ENCODE measurements around the gene CNST. TPM values are rescaled to one million over a fixed set of nuclear protein-coding genes. Genes with fewer than 3 reads are reported as not detected.

Gene CNST
- total and polyA plus RNA-seq, 9 of the 15 experiments (the other 6 are each of a cell fraction or from before 2014, with no cell fraction given): 17.0 to 55.3 (median 30.8) TPM

DNA sequence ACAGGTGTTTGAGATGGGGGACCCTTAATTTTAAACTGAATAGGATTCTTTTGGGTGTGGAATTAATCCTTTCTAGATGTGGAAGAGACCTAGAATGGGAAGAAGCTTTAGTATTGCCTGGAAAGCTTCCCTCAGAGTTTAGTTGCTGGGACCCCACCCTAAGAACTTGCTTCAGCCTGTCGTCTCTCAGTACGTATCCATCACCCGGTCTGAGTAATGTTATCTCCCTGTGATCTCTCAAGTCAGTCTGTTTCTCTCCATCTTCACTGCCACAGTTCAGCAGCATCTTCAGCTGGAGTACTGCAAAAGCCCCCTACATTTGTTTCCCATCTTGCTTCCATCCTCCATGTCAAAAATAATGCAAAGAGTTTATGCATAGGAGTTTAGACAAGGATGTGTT is 28.9 kb downstream of the CNST start (continued):
- TF ChIP-seq, protein P1, sequence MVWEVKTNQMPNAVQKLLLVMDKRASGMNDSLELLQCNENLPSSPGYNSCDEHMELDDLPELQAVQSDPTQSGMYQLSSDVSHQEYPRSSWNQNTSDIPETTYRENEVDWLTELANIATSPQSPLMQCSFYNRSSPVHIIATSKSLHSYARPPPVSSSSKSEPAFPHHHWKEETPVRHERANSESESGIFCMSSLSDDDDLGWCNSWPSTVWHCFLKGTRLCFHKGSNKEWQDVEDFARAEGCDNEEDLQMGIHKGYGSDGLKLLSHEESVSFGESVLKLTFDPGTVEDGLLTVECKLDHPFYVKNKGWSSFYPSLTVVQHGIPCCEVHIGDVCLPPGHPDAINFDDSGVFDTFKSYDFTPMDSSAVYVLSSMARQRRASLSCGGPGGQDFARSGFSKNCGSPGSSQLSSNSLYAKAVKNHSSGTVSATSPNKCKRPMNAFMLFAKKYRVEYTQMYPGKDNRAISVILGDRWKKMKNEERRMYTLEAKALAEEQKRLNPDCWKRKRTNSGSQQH (CRISPR knock-in tag; IDR thresholded peaks at IDR 0.05): no peak
- TF ChIP-seq RBM34 (IDR thresholded peaks at IDR 0.05; ENCODE audit: borderline replicate concordance, insufficient read depth, low read length): no peak
- TF ChIP-seq, protein P2, sequence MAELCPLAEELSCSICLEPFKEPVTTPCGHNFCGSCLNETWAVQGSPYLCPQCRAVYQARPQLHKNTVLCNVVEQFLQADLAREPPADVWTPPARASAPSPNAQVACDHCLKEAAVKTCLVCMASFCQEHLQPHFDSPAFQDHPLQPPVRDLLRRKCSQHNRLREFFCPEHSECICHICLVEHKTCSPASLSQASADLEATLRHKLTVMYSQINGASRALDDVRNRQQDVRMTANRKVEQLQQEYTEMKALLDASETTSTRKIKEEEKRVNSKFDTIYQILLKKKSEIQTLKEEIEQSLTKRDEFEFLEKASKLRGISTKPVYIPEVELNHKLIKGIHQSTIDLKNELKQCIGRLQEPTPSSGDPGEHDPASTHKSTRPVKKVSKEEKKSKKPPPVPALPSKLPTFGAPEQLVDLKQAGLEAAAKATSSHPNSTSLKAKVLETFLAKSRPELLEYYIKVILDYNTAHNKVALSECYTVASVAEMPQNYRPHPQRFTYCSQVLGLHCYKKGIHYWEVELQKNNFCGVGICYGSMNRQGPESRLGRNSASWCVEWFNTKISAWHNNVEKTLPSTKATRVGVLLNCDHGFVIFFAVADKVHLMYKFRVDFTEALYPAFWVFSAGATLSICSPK (IDR thresholded peaks at IDR 0.05; ENCODE audit: borderline replicate concordance): no peak

DNA sequence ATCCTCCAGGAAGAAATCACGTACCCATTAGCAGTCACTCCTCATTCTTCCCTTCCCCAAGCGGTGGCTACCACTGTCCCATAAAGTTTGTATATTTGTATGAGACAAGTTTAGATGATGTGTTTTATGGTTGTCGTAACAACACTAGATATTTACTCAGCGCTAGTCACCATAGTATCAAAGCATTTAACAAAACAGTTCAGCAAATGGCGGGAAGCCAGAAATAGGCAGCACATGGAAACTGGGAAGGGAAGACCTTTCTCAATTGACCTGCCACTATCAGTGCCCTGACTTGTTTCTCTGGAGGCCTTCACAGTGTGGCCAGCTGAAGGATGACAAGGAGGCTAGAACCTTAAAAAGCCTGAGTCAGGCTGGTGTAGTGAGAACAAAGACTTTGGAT is 31.1 kb downstream of the CNST start:
- Histone ChIP-seq H3K36me3 (ENCODE audit: control insufficient read depth, insufficient read depth, low read length) (peaks cover 72% of the 10 kb centered on the region), H3K27ac (ENCODE audit: extremely low read depth, low read depth, low read length) (peak overlapping the region; percentile 38; the same call in 2 of the 3 replicates), H2AFZ (ENCODE audit: low read depth, low read length) (no peak overlapping the region), H3K27me3 (ENCODE audit: control insufficient read depth in 2 of 2, insufficient read depth in 2 of 2, low read length in 2 of 2) (no peaks in the 10 kb centered on the region), H3K4me1 (replicated peaks in 1 of 2; ENCODE audit: control insufficient read depth in 2 of 2, insufficient read depth in 2 of 2, low read length in 2 of 2) (peaks cover 3 to 4% of the 10 kb centered on the region in 2 experiments; a peak in 3 of 5 replicates), H3K4me3 (no peak overlapping the region), H3K9ac (ENCODE audit: insufficient read depth in 1 of 2, low read depth in 2 of 2, low read length in 2 of 2) (no peak overlapping the region), H3K9me3 (replicated peaks; ENCODE audit: control insufficient read depth, insufficient read depth, low read depth, low read length) (no peaks in the 10 kb centered on the region), H4K20me1 (replicated peaks; ENCODE audit: control insufficient read depth, insufficient read depth, low read length) (no peaks in the 10 kb centered on the region), H3K9me1 (ENCODE audit: control insufficient read depth, insufficient read depth, low read length) (no peaks in the 10 kb centered on the region), H3K4me2 (ENCODE audit: insufficient read depth, low read length) (no peak overlapping the region), H3K79me2 (ENCODE audit: control insufficient read depth, insufficient read depth, low read length) (peaks cover 93% of the 10 kb centered on the region)
- ChIA-PET POLR2A (interaction anchor here (0.7 to 1.2 kb wide), 4 partner anchors 10 to 18 kb away, joined by 3 to 4 read pairs (median 3); no protein-coding TSS in a partner anchor), CTCF (ENCODE audit: low intra/inter-chr PET ratio) (no interaction called here)
- in situ Hi-C loops (cut with MboI) (no loop called here), intact Hi-C loops (cut with micrococcal nuclease) (no loop called here)
- WGBS (ENCODE audit: insufficient coverage, low coverage, missing lambda C conversion rate): 79% methylated on average over 5 of the region's 5 CpGs
- ATAC-seq (peak; percentile 69), DNase-seq (ENCODE audit: extremely low read depth in 1 of 4, low spot score in 3 of 4) (no peak), FAIRE-seq (no peak)
- BruUV-seq (replicated peaks): no TSS peak
- TF ChIP-seq KLF6 (CRISPR knock-in tag; IDR thresholded peaks at IDR 0.05; ENCODE audit: borderline replicate concordance): no peak
- TF ChIP-seq ESRRB (CRISPR knock-in tag; IDR thresholded peaks at IDR 0.05; ENCODE audit: borderline replicate concordance): no peak
- TF ChIP-seq BMI1 (IDR thresholded peaks at IDR 0.05; ENCODE audit: low read length): 0 out of 2 replicates have a peak, but pooled peaks have one; percentile 39
- TF ChIP-seq FOXJ2 (tag; IDR thresholded peaks at IDR 0.05): peak; percentile 99
- TF ChIP-seq, protein P3, sequence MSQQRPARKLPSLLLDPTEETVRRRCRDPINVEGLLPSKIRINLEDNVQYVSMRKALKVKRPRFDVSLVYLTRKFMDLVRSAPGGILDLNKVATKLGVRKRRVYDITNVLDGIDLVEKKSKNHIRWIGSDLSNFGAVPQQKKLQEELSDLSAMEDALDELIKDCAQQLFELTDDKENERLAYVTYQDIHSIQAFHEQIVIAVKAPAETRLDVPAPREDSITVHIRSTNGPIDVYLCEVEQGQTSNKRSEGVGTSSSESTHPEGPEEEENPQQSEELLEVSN (IDR thresholded peaks at IDR 0.05; ENCODE audit: borderline replicate concordance in 1 of 2, extremely low read depth in 1 of 2, insufficient read depth in 1 of 2, insufficient read length in 1 of 2, low read depth in 1 of 2, low read length in 1 of 2, poor library complexity in 1 of 2, severe bottlenecking in 1 of 2): peak; percentile 47 to 61
- TF ChIP-seq, protein P4, sequence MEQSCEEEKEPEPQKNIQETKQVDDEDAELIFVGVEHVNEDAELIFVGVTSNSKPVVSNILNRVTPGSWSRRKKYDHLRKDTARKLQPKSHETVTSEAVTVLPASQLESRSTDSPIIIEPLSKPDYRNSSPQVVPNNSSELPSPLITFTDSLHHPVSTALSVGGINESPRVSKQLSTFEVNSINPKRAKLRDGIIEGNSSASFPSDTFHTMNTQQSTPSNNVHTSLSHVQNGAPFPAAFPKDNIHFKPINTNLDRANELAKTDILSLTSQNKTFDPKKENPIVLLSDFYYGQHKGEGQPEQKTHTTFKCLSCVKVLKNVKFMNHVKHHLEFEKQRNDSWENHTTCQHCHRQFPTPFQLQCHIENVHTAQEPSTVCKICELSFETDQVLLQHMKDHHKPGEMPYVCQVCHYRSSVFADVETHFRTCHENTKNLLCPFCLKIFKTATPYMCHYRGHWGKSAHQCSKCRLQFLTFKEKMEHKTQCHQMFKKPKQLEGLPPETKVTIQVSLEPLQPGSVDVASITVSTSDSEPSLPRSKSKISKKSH (CRISPR knock-in tag; IDR thresholded peaks at IDR 0.05): no peak
- TF ChIP-seq RFX1 (IDR thresholded peaks at IDR 0.05): peak; percentile 80
- no peak for TF ChIP-seq HDAC3 (IDR thresholded peaks at IDR 0.05; ENCODE audit: borderline replicate concordance, partially characterized antibody)
- no peak for TF ChIP-seq ADNP (tag; IDR thresholded peaks at IDR 0.05)
- TF ChIP-seq MXI1 (IDR thresholded peaks at IDR 0.05; ENCODE audit: low read depth, low read length): peak; percentile 92
- TF ChIP-seq, protein P5, sequence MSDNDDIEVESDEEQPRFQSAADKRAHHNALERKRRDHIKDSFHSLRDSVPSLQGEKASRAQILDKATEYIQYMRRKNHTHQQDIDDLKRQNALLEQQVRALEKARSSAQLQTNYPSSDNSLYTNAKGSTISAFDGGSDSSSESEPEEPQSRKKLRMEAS (CRISPR knock-in tag; IDR thresholded peaks at IDR 0.05): peak; percentile 67
- no peak for TF ChIP-seq ZNF830 (CRISPR knock-in tag; IDR thresholded peaks at IDR 0.05)

Data from K562 (cell line).